GM12892 (cell line): Measurements from ENCODE around the gene ASB5.

Experiments
- POLR2A ChIP-seq: IDR thresholded peaks from 2 replicates; pipeline ENCODE4 v1.6.1; 2011; ENCODE audit warnings: low read depth, low read length, control low read depth
- POLR2AphosphoS5 ChIP-seq: IDR thresholded peaks from 2 replicates; pipeline ENCODE4 v1.6.1; 2011; ENCODE audit warnings: low read depth, low read length, control low read depth
- TAF1 ChIP-seq: IDR thresholded peaks from 2 replicates; pipeline ENCODE4 v1.6.1; 2011; ENCODE audit warnings: low read depth, mild to moderate bottlenecking, control low read depth, low read length, borderline replicate concordance

- no peak for TF ChIP-seq POLR2A
- no peak for TF ChIP-seq POLR2AphosphoS5
- TF ChIP-seq TAF1 = no peak
Measured at GRCh38 chr4:176266026-176266425, 3.0 kb downstream of the ASB5 start.
